Gastroesophageal sphincter (tissue), 3 donors: Measurements from ENCODE around the gene EGFR.

Experiments
- CTCF ChIP-seq, 4 experiments: fragments of 200-600 bp in 2 of 4; fragments of 450-650 bp in 2 of 4; sonication (generic) in 1 of 4; IDR thresholded peaks; one replicate each; pipeline ENCODE4 v1.5.1; 2017 to 2019; ENCODE audit warnings: antibody characterized with exemption in 4 of 4, mild to moderate bottlenecking in 2 of 4, moderate library complexity in 2 of 4
- POLR2A ChIP-seq, 2 donors: fragments of 450-650 bp; IDR thresholded peaks; one replicate each; pipeline ENCODE4 v1.6.1; 2017; ENCODE audit warnings: antibody characterized with exemption in 2 of 2, mild to moderate bottlenecking in 2 of 2, moderate library complexity in 1 of 2

GRCh38 chr7:55127135-55127551, 108.3 kb downstream of the EGFR start:
- TF ChIP-seq CTCF (IDR thresholded peaks at IDR 0.05) (no peak), POLR2A (IDR thresholded peaks at IDR 0.05) (no peak)
